Measurements from ENCODE around the gene HOXA4.

Gene HOXA4

GRCh38 chr7:27156916-27157701, 26.6 kb upstream of the HOXA4 start:
- DNase-seq = no peak

- no peak for DNase-seq
Measured at GRCh38 chr7:27156508-27156898, 25.9 kb upstream of the HOXA4 start, which contains the start of gene HOXA7. Gene HOXA7 (minus strand): TSS chr7:27156675. CDS start chr7:27156545, 130 bp downstream.

- no peak for DNase-seq
Measured at GRCh38 chr7:27155816-27156507, 25.4 kb upstream of the HOXA4 start.

- DNase-seq = no peak
Measured at GRCh38 chr7:27154901-27155815, 24.6 kb upstream of the HOXA4 start.

- no peak for DNase-seq
Measured at GRCh38 chr7:27154369-27154768, 23.8 kb upstream of the HOXA4 start.

GRCh38 chr7:27153526-27153925, 23.0 kb upstream of the HOXA4 start:
- DNase-seq = no peak

- no peak for DNase-seq
Measured at GRCh38 chr7:27152816-27153442, 22.4 kb upstream of the HOXA4 start.

GRCh38 chr7:27151931-27152815, 21.6 kb upstream of the HOXA4 start, which contains the start of gene HOXA3:
Gene HOXA3 (minus strand): TSS chr7:27152583. CDS start chr7:27110640, 41,943 bp downstream.
- DNase-seq = no peak

GRCh38 chr7:27151341-27151930, 20.9 kb upstream of the HOXA4 start:
- DNase-seq = no peak

GRCh38 chr7:27150568-27151340, 20.2 kb upstream of the HOXA4 start:
- peak; percentile 51 for DNase-seq

- DNase-seq = no peak
Measured at GRCh38 chr7:27149842-27150567, 19.4 kb upstream of the HOXA4 start.

GRCh38 chr7:27148756-27149641, 18.4 kb upstream of the HOXA4 start:
- DNase-seq = no peak

GRCh38 chr7:27148031-27148755, 17.6 kb upstream of the HOXA4 start:
- no peak for DNase-seq

GRCh38 chr7:27147199-27148030, 16.9 kb upstream of the HOXA4 start, which contains the start of gene HOXA6:
Gene HOXA6 (minus strand): TSS chr7:27147774. CDS start chr7:27147749, 25 bp downstream.
- DNase-seq = no peak

- DNase-seq = no peak
Measured at GRCh38 chr7:27146491-27147198, 16.1 kb upstream of the HOXA4 start.

- no peak for DNase-seq
Measured at GRCh38 chr7:27145914-27146412, 15.4 kb upstream of the HOXA4 start.

Measured in activated gamma-delta T cell treated with Interleukin-2 at 50 U/mL for 16 hours (primary cell).